HG02973 (cell line): ENCODE data around the gene ELP5.

Source experiments
- ATAC-seq: cut with Tn5 transposase; IDR thresholded peaks from one replicate; pipeline ENCODE4 v1.9.1; 2021; ENCODE audit warnings: moderate library complexity; ENCODE audit not compliant: unreplicated experiment

The ELP5 gene

DNA sequence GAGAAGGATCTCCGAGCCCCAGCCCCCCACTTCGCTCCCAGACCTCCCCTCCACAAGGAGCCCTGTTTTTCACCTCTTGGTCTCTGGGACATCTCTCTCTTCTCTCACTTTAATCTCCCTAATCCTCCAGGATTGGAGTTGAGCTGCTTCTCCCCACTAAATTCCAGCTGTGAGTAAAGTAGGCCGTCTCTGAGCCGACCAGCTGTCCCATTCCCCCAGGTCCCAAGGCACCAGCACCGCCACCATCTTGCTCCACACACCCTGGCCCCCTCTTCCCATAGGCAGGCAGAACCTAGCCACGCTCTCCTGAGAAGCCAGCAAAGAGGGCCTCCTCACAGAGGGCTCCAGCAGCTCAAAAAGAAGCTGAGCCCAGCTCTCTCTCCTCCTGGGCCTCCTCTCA lies 33.3 kb upstream of the ELP5 start:
- ATAC-seq, result no peak

DNA sequence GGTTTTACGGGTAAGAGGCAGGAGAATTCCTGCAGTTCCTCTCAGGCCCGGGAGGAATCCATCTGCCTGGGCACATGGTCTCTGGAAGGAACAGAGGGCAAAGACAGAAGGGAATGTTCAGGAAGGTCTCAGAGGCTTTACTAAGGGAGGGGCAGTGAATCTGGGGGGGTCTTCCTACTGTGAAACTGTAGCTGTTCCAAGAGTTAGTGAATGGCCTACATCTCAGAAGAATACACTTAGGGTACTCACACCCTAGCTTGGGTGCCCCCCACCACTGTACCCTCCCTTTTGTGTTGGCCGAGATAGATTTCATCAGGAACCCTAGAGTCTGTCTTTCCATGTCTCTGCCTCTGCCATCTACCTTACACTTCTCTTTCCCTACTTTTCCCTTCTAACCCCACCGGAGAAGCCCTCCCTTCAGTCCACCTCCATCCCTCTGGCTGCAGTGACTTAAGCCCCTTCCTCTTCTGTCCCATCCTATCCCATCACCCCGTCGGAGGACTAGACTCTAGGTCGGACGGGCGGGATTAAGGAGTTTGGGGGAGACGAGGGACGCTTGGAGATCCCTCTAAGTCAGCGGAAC lies 32.7 kb upstream of the ELP5 start:
- no peak for ATAC-seq

DNA sequence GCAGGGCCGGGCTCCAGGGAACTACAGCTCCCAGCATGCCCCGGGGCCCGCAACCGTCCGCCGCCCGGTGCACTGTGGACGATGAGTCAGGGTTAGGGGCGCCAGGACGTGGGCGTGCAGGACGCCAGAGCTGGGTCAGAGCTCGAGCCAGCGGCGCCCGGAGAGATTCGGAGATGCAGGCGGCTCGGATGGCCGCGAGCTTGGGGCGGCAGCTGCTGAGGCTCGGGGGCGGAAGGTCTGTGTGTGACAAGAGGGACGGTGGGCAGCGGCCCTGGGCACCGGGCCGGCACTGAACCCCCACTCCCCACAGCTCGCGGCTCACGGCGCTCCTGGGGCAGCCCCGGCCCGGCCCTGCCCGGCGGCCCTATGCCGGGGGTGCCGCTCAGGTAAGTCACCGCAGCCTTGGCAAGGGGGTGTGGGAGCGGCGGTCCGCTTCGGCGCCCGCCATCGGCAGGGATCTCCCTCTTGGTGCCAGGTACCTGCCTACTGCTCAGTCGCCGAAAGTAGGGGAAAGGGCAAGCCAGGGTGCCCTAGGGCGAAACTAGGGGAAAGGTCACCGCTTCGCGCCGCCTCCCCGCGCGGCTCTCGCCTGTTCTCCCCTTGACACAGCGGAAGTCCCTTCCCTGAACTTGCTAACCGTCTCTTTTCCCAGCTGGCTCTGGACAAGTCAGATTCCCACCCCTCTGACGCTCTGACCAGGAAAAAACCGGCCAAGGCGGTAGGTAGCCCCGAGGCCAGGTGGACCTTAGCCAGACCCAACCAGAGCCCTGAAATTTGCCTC lies 32.0 kb upstream of the ELP5 start, which contains the start of the genes ACADVL and DLG4:
TSS of gene ACADVL (plus strand) at position 127 of the 781 bp plus-strand sequence. CDS start at position 174, 47 bp downstream.
TSS of gene DLG4 (minus strand) at position 25 of the 781 bp plus-strand sequence.
- ATAC-seq, result peak; percentile 55

DNA sequence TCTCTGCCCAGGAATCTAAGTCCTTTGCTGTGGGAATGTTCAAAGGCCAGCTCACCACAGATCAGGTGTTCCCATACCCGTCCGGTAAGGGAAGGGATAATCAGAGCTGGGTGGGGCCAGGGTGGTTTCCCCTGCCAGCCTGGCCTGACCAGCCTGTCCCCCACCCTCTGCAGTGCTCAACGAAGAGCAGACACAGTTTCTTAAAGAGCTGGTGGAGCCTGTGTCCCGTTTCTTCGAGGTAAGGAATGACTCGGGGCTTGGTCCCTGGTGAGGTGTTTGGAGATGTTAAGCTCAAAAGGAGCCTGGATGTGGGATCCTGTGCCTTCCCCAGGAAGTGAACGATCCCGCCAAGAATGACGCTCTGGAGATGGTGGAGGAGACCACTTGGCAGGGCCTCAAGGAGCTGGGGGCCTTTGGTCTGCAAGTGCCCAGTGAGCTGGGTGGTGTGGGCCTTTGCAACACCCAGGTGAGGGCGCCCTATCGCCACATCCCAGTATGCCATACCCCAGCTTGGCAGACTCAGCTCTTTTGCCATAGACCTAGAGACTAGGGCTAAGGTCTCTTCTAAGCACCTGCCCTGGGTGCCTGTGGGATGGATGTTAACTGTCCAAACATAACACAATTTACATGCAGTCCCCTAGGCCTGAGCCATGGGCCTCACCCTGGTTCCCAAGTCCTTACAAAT lies 31.3 kb upstream of the ELP5 start:
- ATAC-seq, result no peak

DNA sequence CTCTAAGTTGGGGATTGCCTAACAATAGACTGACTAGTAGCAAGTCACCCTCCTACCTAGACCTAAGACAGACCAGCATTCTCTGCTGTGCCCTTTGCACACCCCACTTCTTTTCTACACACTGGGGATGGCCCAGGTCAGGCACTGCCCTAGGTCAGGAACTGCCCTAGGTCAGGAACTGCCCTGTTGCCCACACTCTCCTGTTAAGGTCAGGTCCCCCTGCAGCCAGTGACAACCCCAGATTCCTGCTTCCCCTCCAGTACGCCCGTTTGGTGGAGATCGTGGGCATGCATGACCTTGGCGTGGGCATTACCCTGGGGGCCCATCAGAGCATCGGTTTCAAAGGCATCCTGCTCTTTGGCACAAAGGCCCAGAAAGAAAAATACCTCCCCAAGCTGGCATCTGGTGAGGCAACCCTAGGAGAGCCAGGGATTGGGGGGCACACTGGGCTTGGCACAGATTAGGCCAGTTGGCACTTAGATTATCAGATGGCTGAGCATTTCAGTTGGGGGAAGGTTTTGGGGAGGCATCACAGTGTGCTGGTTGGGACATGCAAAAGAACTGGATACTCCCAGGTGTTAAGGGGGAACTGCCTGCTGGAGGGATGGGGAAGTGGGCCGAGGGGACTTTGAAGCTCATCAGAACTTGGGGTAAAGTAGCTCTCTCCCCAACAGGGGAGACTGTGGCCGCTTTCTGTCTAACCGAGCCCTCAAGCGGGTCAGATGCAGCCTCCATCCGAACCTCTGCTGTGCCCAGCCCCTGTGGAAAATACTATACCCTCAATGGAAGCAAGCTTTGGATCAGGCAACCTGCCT lies 30.5 kb upstream of the ELP5 start:
- no peak for ATAC-seq

DNA sequence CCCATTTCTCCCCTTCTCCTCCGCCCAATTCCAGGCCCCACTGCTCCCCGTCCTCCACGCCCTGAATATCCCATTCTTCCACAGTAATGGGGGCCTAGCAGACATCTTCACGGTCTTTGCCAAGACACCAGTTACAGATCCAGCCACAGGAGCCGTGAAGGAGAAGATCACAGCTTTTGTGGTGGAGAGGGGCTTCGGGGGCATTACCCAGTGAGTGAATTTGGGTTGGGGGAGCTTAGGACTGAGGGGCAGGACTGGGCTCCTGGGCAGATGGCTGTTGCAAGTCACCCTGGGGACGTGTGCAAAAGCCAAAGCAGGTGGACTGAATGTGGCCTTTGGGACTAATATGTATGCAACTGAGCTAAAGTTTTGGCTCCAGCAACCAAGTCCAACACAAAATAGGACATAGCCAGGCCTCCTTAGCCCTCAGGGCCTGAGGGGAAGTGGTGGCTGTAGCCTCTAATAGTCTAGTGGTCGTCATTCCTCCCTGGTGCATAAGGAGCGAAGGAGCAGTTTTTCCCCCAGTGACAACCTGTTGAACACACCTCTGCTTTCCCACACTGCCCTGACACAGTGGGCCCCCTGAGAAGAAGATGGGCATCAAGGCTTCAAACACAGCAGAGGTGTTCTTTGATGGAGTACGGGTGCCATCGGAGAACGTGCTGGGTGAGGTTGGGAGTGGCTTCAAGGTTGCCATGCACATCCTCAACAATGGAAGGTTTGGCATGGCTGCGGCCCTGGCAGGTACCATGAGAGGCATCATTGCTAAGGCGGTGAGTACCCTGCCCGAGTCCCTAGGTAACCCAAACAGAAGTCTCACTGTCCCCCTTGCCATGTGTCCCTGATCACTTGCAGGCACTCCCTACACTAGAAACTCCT lies 29.7 kb upstream of the ELP5 start:
- ATAC-seq, result no peak

DNA sequence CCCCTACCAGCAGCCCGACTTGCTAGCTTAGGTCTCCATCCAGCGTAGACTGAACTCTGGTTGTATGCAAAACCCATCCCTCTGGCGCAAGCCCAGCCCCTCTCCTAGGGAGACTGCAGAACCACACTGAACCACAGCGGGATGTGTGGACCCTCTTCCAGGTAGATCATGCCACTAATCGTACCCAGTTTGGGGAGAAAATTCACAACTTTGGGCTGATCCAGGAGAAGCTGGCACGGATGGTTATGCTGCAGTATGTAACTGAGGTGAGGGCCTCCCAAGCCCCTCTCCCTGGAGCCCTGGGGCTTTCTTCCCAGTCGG lies 29.1 kb upstream of the ELP5 start:
- no peak for ATAC-seq

DNA sequence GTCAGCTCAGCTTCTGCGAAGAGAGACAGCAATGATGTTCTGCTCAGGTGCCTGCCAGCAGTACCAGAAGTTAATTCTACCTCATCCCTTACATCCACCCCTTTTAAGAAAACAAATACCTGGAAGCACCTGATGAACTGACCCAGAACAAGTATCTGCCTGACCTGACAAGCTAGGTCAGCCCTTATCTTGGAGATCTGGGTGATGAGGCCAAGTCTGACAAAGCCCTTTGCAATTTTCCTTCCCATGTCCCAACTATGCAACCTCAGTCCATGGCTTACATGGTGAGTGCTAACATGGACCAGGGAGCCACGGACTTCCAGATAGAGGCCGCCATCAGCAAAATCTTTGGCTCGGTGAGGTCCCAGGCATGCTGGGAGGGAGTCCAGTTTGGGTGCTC lies 28.6 kb upstream of the ELP5 start:
- ATAC-seq, result no peak

DNA sequence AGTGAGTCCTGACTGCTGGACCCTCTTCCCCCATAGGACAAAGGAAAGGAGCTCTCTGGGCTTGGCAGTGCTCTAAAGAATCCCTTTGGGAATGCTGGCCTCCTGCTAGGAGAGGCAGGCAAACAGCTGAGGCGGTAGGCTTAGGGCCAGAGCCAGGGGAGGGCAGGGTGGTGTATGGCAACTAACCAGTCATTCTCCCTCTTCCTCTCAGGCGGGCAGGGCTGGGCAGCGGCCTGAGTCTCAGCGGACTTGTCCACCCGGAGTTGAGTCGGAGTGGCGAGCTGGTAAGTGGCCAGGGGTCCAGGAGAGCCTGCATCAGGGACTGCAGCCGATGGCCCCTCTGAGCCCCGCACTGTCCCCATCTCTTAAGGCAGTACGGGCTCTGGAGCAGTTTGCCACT lies 27.9 kb upstream of the ELP5 start:
- no peak for ATAC-seq

DNA sequence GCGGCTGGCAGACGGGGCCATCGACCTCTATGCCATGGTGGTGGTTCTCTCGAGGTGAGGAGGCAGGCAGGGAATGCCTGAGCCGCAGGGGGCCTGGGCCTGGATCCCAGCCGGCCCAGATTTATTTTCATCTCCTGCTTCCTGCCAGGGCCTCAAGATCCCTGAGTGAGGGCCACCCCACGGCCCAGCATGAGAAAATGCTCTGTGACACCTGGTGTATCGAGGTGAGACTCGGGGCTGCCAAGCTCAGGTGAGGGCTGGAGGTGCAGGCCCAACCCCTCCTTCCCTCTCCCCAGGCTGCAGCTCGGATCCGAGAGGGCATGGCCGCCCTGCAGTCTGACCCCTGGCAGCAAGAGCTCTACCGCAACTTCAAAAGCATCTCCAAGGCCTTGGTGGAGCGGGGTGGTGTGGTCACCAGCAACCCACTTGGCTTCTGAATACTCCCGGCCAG lies 27.3 kb upstream of the ELP5 start:
- no peak for ATAC-seq

DNA sequence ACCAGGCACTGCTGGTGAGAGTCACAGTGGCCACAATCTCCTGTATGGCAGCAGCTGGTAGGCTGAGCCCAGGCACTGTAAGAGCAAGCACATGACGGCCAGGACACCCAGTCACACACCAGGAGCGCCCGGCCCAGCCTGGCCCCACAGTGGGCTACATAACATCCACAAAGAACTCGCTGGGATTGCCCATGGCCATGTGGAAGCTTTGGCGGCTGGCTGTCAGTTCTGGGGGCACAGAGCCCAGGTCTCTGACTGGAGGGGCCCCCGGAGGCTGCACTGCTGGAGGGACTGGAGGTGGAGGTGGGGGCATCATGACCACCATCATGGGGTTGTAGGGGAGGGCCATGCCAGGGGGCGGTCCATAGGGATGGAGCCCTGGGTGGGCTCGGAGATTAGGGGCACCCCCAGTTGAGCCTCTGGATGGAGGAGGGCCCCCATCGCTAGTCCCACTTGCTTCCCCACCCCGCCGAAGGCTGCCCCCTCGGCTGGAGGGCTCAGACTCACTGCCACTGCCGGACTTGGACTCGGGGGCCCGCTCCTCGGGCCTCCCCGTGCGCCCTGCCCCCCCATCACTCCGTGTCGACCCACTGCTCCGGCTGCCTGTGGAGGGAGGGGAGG lies 26.2 kb upstream of the ELP5 start:
- ATAC-seq, result no peak

DNA sequence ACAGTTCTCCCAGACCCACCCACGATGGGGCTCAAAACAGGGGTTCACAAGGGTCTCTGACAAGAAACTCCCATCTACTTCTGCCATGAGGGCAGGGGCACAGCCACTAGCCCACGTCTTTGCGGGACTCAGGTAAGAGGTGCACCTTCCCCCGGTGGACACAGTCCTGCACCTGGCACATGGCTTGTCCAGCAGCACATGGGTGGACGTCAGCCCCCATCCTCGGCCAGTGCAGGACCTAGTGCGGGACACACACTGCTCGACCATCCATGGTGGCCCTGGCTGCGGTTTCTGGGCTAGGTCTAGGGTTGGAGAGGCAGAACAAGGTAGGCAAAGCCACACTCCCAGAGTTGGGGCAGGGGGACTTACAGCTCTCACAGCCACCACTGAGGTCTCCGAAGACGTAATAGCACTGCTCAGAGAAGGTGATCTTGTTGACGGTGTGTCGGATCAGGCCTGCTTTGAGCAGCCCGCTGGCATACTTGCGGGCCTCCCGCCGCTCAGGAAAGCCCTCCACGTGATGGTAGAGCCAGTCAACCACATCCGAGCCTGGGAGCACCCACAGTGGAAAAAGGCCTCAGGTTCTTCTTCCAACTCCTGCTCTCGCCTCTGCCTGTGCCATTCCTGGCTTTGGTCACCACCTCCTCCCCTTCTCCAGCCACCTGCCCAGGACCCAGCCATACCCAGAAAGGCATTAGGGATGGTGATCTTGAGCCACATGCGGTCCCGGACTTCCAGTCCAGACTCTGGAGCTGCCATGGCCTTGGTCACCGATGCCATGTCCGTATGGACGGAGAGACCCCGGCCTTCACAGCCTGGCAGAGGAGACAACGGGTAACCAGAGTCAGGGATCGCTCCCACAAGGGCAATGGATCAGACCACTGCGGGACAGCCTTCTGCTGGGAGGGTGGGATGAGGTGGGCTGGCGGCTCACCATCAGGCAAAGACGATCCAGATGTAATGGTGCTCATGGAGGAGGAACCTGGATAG lies 25.0 kb upstream of the ELP5 start:
- no peak for ATAC-seq

DNA sequence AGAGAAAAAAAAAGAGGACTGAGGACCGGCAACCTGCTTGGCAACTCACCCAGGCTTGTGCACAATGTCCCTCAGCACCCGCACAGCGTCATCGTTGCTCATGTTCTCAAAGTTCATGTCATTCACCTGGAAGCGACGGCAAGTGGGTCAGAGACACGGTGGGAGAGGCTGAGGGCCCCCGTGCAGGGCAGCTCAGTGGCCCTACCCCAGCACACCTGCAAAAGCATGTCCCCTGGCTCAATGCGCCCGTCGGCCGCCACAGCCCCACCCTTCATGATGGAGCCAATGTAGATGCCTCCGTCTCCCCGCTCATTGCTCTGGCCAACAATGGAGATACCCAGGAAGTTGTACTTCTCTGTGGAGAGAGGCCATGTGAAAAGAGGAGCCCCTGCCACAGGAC lies 23.1 kb upstream of the ELP5 start:
- ATAC-seq, result no peak

DNA sequence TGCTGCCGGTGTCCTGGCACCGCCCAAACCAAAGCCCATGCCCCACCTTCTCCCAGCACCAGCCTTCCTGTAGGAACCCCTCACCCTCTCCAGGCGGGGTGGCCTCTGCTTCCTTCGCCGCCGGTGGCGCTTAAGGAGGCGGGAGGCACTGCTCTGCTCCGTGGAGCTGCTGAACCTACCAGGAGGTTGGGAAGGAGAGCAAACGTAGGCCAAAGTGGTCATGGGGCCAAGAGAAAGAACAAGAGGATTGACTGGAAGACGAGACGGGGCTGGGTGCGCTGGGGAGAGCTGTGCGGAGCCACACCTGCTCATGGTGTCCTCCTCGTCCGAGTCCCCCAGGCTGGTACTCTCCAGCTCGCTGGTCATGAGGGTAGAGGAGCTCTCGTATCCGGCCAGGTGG lies 22.5 kb upstream of the ELP5 start:
- no peak for ATAC-seq

DNA sequence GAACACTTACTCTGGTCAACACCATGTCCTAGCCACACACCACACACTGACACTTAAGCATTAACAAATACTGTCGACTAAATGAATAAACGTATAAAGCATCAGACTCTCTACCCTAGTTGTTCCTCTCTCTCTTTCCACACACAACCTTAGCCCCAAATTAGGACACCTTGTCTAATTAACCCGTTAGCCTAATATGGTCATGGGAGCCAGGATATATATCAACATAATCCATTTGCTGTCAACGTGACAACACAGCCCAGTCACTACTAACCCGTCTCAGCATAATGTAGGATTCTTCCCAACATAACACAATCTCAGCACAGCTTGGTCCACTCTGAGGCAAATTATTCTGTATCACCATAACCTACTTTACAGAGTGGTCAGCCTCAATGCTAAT lies 19.9 kb upstream of the ELP5 start:
- ATAC-seq, result no peak

DNA sequence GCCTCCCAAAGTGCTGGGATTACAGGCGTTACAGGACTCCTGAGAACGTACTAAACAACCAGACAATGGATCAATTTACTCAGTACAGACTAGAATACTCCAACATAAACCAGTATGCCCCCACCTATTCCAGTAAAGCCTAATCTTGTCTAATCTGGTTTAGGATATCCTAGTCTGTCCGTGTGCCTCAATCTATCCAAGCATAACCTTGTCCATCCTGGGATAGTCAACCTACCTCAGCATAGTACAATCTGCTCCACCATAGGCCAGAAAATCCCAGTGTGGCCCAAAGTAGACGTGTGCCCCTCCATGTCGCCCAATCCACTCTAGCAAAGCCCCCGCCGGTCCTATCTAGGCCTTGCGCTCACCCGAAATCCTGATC lies 18.3 kb upstream of the ELP5 start:
- ATAC-seq, result no peak

DNA sequence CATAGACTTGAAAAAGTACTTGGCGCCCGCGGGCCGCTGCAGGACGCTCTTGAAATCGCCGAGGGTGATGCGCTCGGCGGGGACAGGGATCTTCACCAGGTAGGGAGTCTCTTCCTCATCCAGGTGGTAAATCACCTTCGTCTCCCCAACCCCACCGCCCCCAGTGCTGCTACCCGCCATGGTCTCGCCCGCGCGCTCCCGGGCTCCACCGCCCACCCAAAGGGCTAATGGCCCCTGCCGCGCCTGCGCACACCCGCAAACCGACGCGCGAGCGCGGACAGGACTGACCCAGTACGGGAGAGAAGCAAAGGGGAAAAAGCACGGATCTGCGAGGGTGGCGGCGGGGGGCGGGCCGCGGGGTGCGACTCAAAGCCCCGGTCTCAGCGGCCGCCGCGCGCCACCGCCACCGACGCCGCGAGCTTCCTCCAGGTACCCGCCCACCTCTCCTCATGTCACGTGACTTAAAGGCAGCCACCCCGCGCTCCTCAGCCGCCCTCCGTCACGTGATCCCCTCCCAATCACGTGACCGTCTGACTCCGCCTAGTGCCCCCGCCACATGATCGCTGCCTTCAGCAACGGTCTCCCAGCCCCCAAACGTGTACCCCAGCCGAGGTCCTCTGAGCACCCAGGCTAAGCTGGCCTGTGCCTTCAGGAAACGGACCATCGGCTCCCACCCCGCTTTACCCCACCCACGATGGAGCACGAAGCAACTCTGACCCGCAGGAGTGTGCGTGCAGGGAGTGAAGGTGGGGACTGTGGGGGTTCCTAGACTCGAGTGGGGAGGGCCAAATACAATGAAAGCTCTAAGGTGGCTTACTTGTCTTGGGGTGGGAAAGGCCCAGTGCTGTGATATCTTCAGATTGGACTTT lies 17.7 kb upstream of the ELP5 start, which contains the start of gene DVL2:
TSS of gene DVL2 (minus strand) at position 435 of the 869 bp plus-strand sequence. CDS start at position 180, 255 bp downstream.
- ATAC-seq, result peak; percentile 39
